Gastrocnemius medialis (tissue), 4 donors: ENCODE measurements around the gene WDR5.

Experiments used
- POLR2A ChIP-seq, 2 donors: fragments of 450-650 bp; IDR thresholded peaks; one replicate each; pipeline ENCODE4 v1.6.1; 2017; ENCODE audit warnings: antibody characterized with exemption in 2 of 2, mild to moderate bottlenecking in 2 of 2, moderate library complexity in 2 of 2
- TF ChIP-seq, protein P1 (sequence below), 5 experiments: fragments of 450-650 bp in 3 of 5; fragments of 200-600 bp in 2 of 5; sonication (generic) in 2 of 5; IDR thresholded peaks in 4 of 5; conservative IDR thresholded peaks in 1 of 5; 1 replicate in 4 of 5; 2 replicates in 1 of 5; pipeline ENCODE4 v1.5.1; 2016 to 2019; ENCODE audit warnings: antibody characterized with exemption in 5 of 5, mild to moderate bottlenecking in 3 of 5, moderate library complexity in 3 of 5

- TF ChIP-seq, protein P1, sequence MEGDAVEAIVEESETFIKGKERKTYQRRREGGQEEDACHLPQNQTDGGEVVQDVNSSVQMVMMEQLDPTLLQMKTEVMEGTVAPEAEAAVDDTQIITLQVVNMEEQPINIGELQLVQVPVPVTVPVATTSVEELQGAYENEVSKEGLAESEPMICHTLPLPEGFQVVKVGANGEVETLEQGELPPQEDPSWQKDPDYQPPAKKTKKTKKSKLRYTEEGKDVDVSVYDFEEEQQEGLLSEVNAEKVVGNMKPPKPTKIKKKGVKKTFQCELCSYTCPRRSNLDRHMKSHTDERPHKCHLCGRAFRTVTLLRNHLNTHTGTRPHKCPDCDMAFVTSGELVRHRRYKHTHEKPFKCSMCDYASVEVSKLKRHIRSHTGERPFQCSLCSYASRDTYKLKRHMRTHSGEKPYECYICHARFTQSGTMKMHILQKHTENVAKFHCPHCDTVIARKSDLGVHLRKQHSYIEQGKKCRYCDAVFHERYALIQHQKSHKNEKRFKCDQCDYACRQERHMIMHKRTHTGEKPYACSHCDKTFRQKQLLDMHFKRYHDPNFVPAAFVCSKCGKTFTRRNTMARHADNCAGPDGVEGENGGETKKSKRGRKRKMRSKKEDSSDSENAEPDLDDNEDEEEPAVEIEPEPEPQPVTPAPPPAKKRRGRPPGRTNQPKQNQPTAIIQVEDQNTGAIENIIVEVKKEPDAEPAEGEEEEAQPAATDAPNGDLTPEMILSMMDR (IDR thresholded peaks at IDR 0.05 in 4 of 5, conservative IDR thresholded peaks at IDR 0.05 in 1 of 5): no peak
- TF ChIP-seq POLR2A (IDR thresholded peaks at IDR 0.05): no peak
Observed at GRCh38 chr9:134208310-134208841, 72.5 kb downstream of the WDR5 start.
